Hepatic stellate cell (primary cell): ENCODE measurements around the gene ANKH.

Experiments used
- DNase-seq: peaks from one replicate; pipeline ENCODE4 v3.0.0; 2011; ENCODE audit warnings: low spot score

Gene ANKH

DNA sequence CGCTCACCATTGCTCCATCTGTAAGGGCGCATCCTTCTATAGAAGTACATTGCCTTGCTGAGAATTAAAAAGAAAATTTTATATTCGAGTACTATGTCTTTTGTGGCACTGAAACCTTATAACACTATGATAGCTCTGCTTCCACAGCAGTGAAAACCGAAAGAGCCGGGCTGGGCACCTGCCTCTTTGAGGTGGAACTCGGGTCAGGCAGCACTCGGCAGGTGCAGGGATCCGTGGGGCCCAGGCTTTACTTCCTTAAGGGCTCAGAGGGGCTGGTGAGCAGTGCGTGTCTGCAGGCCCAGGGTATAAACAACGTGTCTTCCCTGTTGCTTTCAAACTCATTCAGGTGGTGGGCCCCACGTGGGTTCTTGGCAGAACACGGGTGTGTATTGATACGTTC is 137.2 kb downstream of the ANKH start:
- DNase-seq, result no peak

DNA sequence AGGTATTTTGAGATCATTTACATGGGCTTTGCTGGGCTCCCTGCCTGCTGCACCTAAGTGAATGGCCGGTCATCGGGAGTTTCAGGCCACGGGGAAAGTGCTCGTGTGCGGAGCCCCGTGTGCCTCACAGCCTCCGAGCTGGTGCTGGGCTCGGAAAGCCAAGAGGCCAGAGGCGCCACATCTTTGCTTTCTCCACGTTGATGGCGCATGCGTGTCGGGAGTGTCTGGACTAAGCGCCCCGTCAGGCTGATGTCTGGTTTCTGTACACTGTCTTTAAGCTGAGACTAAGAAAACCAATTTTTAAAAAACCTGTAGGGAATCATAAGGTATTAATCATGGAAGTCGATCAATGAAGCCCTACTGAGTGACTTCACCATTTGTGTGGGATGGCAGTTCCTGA is 137.9 kb downstream of the ANKH start:
- DNase-seq, result no peak

DNA sequence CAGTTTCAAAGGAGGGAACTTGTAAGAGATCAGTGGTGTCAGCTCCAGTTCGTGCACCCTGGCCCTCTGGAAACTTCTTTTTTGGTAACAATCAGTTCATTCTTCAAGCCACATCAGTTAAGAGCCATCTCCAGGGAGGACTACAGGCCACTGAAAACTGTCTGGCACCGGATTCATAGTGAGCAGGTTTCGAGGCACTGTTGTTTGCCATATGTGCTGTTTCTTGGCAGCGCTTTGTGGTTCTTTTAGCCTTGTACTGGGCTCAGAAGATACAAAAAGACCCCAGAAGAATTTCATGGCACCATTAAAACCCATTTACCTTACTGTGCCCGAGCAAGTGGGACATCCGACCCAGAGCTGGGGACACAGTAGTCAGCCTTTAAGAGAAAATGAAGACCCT is 138.6 kb downstream of the ANKH start:
- no peak for DNase-seq

DNA sequence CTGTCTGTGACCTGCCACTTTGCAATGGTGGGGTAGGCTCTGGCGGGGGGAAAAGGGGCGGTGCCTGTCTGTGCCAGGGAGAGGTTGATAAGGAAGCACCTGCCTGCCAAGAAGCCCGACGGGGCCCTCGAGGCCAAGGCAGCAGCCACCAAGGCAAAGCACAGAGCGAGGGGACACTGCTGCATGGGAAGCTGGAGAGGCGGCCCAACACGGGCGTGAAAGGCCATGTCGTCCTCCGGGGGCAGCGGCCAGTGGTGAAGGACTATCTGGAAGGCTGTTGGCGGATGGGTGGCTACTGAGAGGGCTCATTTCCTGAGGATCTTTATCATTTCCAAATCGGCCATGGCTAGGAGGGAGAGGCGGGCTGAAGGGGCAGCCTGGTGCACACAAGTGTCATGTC is 140.7 kb downstream of the ANKH start:
- DNase-seq, result no peak

DNA sequence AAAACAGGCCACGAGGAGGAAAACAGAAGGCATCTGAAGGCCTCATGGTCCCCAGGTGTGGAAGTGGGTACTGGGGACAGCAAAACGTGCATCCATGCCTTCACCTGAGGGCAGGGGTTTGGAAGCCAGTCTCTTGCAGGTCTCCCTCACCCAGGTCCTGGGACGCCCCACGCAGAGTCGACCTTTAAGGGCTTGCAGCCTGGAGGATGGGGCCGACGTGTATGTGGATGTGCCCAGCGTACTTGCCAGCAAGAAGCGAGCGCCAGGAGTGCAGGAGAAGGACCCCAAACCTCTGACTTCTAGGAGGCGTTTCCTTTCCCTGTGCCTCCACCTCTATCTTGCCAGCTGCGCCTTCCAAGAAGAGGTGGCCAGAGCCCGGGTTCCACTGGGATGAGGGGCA is 141.1 kb downstream of the ANKH start:
- no peak for DNase-seq

DNA sequence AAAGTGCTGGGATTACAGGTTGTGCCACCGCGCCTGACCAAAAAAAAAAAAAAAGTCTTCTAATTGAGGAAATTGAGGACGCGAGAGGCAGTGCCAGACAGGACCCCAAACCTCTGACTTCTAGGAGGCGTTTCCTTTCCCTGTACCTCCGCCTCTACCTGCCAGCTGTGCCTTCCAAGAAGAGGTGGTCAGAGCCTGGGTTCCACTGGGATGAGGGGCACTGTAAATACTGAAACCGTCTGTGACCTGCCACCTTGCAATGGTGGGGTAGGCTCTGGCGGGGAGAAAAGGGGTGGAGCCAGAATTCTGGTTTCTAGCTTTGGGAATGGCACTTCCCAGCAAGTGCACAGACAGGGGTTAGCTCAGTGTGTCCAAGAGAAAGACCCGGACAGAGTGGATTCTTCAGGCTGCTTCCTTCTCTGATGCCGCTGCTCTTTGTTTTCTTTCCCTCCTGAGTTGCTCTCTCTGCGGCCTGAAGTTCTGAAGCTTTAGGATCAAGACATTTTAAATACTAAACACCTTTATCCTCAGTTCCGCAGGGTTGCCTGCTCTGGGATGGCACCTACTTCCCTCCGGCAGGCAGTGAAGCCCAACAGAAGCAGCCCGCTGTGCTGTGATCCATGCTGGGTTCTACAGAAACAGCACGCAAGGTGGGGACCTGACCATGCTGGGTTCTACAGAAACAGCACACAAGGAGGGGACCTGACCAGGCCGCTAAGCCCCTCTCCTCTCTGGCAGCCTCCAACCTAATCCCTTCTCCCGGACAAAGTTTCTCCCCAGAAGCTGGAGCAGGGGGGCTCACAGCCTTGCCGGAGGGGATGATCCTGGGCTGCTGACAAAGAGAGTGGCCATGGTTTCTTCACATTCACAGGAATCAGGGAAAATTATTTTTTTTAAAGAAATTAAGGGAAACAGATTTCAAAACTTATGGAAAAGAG is 141.9 kb downstream of the ANKH start:
- DNase-seq, result no peak

DNA sequence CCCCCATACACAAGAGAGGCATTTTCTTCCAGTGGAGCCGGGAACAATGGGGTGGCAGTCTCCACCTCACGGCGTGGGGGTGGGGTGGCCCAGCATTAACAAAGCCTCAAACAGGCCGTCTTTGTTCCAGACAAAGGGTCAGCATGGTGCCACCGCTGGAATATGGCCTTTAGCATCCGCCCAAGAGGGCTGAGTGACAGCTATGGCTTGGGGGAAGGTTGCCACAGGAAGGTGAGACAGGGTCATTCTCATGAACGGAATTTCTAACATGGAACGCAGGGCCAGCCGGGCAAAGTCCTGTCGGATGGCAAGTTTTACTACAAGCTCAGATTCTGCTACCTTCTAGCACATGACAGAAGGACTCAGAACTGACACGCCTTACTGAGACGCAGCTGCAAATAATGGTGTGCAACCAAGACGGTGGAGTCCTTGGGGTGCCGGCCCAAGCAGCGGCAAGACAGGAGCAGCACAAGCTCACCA is 143.1 kb downstream of the ANKH start:
- DNase-seq, result no peak

DNA sequence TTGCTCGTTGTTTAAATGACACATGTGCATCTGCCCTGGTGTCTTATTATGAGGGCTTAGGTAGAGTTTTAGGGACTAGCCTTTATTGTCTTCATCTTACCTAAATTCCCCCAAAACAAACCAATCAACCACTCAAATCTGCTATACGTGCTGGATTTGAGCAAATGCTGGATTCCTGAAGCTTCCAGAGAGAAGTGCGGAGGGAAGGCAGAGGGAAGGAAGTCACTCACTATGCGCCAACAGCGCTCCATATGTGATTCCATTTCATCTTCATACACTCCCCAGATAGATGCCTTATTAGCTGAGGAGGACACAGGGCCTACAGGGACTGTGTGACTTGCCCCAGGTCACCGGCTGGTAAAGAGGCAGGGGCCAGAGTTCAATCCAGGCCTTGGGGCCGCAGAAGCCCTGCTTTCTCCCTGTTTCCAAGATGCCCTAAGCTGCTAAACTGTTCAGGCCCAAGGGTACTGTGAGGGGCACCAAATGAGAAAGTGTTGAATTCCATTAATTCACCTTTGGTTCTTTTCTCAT is 143.6 kb downstream of the ANKH start:
- no peak for DNase-seq

DNA sequence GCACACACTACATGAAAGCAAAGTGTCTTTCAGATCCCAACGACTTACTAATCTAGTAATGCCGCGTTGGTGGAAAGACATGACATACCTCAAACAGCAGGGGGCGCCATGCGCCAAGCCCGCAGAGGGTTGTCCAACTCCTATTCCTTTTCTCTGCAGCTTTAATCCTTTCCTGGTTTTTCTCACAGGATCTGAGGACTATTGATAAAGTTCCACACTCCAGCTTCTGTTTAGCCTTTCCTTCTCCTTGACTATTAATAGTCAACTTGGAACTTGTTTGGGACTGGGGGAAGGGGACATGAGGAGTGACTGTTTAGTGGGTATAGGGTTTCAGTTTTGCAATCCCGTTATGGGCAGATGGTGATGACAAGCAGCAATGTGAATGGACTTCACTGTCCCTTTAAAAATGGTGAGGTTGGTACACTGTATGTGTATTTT is 144.1 kb downstream of the ANKH start:
- peak; percentile 78 for DNase-seq

DNA sequence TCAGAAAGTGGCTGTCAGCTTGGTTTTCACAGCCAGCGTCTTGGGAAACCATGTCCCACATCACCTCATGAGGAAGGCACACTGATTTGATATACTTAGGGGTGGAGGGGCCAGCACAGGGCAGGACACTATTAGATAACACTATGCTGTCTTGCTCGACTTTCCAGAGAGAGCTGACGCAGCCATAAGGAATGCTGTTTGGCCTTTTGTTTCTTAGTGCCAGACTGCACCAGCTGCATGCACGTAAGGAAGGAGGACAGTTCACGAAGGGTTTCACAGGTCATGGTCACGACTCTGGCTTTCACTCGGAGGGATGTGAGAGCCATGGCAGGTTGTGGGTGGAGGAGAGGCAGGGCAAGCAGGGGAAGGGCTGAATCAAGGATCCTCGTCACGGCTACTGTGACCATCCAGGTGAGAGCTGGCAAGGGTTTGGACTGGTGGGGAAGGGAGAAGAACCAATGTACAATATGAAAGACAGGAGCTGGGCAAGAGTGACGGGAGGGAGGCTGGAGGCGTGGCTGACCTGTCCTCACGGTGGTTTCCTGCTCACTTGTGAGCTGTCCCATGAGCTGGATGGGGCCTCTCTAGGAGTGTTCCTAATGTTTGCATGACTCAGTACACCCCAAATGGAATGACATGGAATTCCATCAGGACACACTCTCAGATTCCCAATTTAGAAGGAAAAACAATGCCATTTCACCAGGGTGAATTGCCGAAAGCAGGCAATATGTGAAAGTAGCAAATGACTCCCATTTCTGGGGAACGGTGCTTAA is 145.3 kb downstream of the ANKH start:
- peak; percentile 84 for DNase-seq

DNA sequence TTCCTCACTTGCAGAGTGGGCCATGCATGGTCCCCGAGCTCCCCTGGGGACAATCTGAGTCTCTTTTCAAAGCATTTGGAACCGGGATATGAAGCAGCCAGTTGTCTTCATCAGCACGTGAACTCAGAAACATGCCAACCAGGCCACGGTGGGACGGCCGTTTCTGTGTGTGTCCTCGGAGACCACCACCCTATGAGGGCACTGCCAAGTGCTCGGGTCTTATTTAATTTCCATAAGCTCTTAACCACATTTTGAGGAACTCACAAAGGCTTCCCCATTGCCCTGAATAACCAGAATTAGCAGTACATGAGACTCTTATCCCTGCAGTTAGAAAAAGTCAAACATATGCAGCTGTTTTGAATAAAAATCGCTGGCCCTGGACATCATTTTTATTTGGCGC is 146.9 kb downstream of the ANKH start:
- no peak for DNase-seq

DNA sequence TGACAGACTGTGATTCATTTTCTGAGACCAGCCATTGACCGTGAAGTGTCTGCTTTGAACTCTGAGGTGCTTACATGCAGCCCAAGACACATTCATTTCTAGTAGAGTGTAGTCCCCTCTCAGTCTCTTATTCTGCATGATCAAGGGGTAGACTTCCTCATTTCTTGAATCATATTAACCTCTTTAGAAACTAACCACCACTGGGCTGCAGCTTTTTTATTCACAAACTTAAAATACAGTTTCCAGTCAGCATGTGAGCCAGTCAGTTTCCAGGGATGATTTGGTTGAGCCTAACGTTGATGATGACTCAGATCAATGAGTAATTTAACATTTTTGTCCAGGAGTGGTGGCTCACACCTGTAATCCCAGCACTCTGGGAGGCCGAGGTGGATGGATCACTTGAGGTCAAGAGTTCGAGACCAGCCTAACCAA is 147.9 kb downstream of the ANKH start:
- no peak for DNase-seq

DNA sequence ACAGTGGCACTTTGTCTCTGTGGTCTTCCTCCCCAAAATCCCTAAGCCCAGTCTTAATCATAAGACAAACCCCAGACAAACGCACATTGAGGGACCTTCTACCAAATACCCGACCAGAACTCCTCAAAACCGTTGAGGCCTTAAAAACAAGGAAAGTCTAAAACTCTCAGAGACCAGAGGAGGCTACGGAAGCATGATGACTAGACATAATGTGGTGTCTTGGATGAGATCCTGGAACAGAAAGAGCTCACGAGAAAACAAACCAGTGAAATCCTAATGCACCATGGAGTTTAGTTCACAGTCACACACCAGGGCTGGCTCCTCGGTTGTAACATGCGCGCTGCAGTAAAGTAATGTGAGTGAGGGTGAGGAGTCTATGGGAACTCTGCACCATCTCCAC is 148.7 kb downstream of the ANKH start:
- no peak for DNase-seq

DNA sequence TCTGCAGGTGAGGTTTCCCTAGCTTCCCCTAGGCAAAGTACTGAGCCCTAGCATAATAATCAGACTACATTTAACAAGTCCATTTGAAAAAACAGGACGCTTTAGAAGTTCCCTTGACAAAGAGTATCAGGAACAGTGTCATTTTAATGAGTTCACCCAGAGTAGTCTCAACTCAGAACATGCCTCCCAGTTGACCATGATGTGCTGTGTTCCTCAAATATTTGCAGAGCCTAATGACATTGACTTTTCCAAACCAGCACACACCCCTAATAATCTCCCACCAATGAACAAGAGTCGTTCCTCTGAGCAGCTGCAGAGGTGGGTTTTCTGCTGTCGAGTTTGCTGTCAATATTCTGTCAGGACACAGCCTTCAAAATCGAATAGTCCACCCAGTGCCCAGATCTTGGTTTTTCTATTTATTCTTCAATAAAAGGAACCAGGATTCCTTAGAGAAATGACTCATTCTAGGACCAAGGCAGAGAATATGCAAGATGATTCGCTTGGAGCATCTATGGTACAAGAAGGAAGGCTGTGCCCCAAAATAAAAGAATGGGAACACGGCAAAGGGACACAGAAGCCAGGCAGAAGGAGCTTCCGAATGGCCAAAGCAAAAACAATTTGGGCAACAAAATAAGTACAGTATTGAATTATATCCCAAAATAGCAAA is 149.5 kb downstream of the ANKH start:
- peak; percentile 27 for DNase-seq

DNA sequence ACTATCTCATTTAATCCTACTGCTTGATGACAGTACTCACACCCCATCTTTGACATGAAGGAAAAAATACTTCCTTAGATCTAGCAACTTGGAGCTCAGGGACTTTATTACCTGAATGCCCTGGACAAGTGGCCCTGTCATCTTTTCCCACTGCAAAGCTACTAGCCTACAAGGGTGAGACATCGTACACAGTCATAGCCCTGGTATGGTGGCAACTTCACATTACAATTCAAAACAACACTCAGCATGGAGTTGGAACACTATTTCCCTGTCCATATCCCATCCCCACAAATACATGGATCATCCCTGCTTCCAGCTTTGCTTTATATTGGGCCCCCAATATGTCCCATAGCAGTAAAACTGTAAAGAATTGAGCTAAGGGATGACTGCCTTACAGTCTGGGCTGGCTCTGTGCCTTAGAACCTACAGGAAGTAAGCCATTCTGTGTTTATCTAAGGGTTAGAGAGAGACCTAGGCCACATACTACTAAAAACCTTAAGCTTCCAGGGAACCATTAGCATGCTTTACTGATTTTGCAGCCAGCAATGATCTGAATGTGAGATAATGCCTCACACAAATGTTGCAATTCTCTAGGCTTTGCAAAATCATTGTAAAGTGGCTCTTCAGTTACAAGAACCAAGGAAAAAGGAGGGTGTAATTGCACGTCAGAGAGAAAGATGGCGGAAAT is 151.2 kb downstream of the ANKH start:
- peak; percentile 52 for DNase-seq

DNA sequence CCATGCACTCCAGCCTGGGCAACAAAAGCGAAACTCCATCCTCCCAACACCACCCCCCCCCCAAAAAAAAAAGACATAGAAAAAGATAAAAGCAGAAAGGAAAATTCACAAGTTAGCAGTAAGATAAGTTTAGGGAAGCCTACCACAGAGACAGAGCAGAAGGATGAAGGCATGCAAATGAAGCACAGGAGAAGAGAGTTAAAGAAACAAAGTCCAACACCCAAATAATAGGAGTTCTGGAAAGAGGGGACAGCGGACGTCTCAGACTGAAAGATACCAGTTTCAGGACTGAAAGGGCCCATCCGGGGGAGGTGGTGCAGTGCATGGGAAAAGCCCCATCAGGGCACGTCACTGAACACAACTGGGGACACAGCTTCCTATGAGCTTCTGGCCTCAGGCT is 152.8 kb downstream of the ANKH start:
- DNase-seq, result no peak

DNA sequence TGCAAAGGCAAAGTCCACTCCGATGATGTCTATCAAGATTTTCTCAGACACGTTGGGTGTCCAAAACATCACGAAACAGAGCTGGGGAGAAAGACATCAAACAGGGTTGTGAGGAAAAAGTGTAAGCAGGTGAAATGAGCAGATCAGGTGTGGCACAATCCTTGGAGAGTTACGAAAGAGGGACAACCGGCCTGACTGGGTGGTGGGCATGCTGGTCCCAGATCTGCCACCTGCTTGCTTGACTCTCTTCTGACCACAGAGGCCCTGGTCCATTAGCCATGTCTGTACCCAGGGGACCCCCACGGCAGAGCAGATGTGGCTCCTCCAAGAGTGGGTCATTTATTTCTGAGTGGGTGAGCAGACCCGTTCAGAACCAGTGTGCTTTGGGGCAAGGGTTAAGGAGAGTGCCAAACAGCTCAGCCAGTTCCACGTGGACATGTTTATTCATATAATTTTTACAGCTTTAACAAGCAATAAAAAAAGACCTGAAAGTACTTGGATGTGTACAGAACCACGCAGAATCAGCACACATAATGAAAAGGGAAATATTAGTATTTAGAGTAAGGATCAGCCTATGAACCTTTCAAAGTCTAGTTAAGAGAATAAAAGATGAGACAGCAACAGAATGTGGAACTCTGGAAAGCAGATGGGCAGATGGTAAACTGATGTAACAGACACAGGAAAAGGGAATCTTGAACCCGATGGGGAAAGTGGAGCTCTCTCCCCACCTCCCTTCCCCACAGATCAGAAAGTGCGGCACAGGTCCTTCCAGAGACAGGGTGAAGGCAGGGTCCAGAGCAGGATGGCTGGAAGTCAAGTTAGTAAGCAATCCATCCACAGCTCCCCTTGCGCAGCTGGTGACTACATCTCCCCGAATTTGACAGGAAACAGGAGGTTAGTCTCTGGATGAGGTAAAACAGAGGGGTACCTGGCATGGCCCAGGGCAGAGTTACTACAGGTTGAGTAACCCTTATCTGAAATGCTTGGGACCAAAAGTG is 154.5 kb downstream of the ANKH start:
- DNase-seq, result no peak

DNA sequence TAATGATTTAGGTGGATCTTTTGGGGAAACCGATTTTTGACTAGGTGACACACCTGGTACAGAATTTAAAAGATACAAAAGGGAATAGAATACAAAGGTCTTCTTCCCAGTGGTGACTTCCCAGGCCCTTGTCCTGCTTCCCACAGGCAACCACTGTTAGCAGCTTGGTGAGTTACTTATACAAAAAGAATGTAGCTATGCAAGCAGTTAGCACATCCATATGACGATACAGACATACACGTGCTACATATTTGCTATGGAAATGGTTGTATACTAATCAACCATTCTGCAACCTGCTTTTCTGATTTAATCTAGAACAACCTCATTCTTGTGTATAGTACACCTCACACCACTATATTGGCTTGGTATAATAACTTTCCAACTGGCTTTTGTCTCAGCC is 156.1 kb downstream of the ANKH start:
- DNase-seq, result no peak

DNA sequence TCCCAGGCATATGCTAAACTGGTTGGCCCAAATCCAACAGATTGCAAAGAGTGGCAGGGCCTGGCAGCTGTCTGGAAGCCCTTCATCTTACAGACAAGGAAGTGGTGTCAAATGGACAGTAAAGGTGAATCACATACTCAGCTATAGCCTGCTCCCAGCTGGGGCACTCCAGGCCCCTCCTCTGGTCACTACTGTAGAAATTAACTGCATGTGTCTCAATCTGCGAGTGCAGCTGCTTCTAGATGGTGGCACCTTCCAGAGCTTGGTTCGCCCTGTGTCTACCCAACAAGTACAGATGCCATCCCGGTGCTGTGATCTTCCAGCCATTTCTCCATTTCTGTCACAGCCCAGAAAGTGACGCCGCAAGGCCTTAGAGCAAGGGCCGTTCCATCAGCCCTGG is 156.9 kb downstream of the ANKH start:
- no peak for DNase-seq
